ENCODE results near the gene SP100. TPM values are rescaled to one million over a fixed set of nuclear protein-coding genes. Genes with fewer than 3 reads are reported as not detected.
A peak's percentile ranks its signal among the peaks of the same experiment; 100 is the strongest.
"Not testable (repeated sequence)": the region's sequence is repeated elsewhere in the genome, so short reads cannot be mapped to it uniquely, and the experiment has no call there.

The SP100 gene
- total RNA-seq, 1 donor: 137 TPM

DNA sequence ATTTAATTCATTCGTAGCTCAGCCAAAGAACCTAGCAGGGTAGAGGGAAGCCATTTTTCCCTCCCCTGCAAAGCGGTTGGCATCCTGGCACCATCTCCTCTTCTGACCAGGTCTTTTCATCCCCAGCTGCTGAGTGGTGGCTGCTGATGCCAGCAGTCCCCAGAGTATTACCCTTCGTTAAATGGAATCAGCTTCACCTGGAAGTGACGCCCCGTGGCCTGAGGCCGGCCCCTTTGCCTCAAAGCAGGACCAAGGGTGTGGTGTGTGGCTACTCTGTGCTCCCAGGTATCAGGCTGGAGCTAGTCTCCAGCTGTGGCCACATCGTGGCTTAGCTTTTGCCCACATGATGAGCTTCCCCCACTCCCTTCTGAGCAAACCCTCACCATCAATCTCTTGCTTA lies 12.3 kb upstream of the SP100 start:
- H3K36me3 ChIP-seq (ENCODE audit: insufficient read depth, low read length): peaks cover 13% of the 10 kb centered on the region
- H2AFZ ChIP-seq (ENCODE audit: low read length): no peak overlapping the region
- H3K4me2 ChIP-seq (ENCODE audit: insufficient read depth, low read length): no peak overlapping the region
- no peaks in the 10 kb centered on the region for H4K20me1 ChIP-seq (ENCODE audit: insufficient read depth, low read length)
- H3K27me3 ChIP-seq (ENCODE audit: insufficient read depth, low read length): no peaks in the 10 kb centered on the region
- DNase-seq (ENCODE audit: insufficient read length, low spot score, missing footprints): no peak
- H3K9me3 ChIP-seq (ENCODE audit: low read depth, low read length): no peaks in the 10 kb centered on the region
- H3K27ac ChIP-seq (ENCODE audit: low read depth, low read length): no peak overlapping the region
- TF ChIP-seq, protein P1, sequence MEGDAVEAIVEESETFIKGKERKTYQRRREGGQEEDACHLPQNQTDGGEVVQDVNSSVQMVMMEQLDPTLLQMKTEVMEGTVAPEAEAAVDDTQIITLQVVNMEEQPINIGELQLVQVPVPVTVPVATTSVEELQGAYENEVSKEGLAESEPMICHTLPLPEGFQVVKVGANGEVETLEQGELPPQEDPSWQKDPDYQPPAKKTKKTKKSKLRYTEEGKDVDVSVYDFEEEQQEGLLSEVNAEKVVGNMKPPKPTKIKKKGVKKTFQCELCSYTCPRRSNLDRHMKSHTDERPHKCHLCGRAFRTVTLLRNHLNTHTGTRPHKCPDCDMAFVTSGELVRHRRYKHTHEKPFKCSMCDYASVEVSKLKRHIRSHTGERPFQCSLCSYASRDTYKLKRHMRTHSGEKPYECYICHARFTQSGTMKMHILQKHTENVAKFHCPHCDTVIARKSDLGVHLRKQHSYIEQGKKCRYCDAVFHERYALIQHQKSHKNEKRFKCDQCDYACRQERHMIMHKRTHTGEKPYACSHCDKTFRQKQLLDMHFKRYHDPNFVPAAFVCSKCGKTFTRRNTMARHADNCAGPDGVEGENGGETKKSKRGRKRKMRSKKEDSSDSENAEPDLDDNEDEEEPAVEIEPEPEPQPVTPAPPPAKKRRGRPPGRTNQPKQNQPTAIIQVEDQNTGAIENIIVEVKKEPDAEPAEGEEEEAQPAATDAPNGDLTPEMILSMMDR (IDR thresholded peaks at IDR 0.05; ENCODE audit: extremely low read depth, low read depth, low read length): no peak
- no peaks in the 10 kb centered on the region for H3K79me2 ChIP-seq (ENCODE audit: insufficient read depth, low read length)
- H3K4me3 ChIP-seq (ENCODE audit: insufficient read depth, low read length): no peak overlapping the region
- H3K4me1 ChIP-seq (ENCODE audit: insufficient read depth, low read length): peaks cover 10% of the 10 kb centered on the region

DNA sequence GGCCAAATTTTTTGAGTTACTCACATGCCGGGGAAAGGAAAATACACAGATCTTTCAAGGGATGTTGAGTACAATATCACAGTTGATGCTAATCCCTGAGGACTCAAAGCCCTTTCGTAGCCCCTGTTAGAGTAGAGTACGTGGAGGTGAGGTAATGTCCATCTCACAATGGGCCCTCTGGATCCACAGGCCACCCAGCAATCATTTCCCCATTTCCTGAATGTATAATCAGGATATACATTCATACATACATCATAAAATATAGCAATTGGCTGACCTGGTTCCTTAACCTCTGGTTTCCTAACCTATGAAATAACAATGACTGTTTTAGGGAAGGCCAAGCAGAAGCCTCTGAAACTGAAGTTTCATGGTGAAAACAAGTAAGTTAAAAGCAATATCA lies 10.2 kb upstream of the SP100 start:
- Histone ChIP-seq H3K27me3 (ENCODE audit: insufficient read depth, low read length) (no peaks in the 10 kb centered on the region), H3K27ac (ENCODE audit: low read depth, low read length) (no peak overlapping the region), H3K4me3 (ENCODE audit: insufficient read depth, low read length) (no peak overlapping the region), H3K79me2 (ENCODE audit: insufficient read depth, low read length) (no peaks in the 10 kb centered on the region), H3K4me2 (ENCODE audit: insufficient read depth, low read length) (no peak overlapping the region), H4K20me1 (ENCODE audit: insufficient read depth, low read length) (no peaks in the 10 kb centered on the region), H2AFZ (ENCODE audit: low read length) (no peak overlapping the region), H3K9me3 (ENCODE audit: low read depth, low read length) (no peaks in the 10 kb centered on the region), H3K4me1 (ENCODE audit: insufficient read depth, low read length) (peaks cover 13% of the 10 kb centered on the region), H3K36me3 (ENCODE audit: insufficient read depth, low read length) (peaks cover 13% of the 10 kb centered on the region)
- TF ChIP-seq, protein P1 (IDR thresholded peaks at IDR 0.05; ENCODE audit: extremely low read depth, low read depth, low read length): no peak
- no peak for DNase-seq (ENCODE audit: insufficient read length, low spot score, missing footprints)

DNA sequence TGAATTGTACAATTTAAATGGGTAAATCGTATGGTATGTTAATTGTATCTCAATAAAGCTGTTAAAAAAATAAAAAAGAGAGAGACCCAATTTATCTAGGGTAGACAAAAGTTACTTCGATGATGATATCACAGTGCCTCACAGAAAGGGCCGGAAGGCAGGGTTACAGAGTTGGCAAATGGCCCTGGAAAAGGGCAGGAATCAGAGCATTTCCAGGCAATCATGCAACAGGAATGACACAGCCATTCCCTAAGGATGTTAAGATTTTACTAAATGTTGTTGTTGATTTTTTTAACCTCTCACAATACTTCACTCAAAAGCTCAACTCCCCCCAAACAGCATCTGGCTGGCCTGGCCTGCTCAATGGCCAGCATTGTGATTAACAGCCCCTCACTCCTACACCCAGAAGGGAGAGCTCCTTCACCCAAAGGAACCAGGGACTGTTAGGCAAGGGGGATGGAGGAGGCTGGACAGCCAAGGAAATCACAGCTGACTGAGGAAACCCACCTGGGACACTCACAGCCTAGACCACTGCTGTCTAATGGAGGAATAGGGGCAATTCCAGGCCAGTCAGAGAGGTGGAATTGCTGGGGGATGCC lies 7.7 kb upstream of the SP100 start:
- H3K4me3 ChIP-seq (ENCODE audit: insufficient read depth, low read length): no peak overlapping the region
- peak; percentile 96 for DNase-seq (ENCODE audit: insufficient read length, low spot score, missing footprints)
- no peaks in the 10 kb centered on the region for H3K9me3 ChIP-seq (ENCODE audit: low read depth, low read length)
- TF ChIP-seq, protein P1 (IDR thresholded peaks at IDR 0.05; ENCODE audit: extremely low read depth, low read depth, low read length): no peak
- H3K4me2 ChIP-seq (ENCODE audit: insufficient read depth, low read length): peak overlapping the region; percentile 19
- H3K27ac ChIP-seq (ENCODE audit: low read depth, low read length): peak overlapping the region; percentile 58
- no peaks in the 10 kb centered on the region for H3K27me3 ChIP-seq (ENCODE audit: insufficient read depth, low read length)
- H2AFZ ChIP-seq (ENCODE audit: low read length): no peak overlapping the region
- peaks cover 20% of the 10 kb centered on the region for H3K4me1 ChIP-seq (ENCODE audit: insufficient read depth, low read length)
- peaks cover 8% of the 10 kb centered on the region for H3K36me3 ChIP-seq (ENCODE audit: insufficient read depth, low read length)
- H4K20me1 ChIP-seq (ENCODE audit: insufficient read depth, low read length): no peaks in the 10 kb centered on the region
- H3K79me2 ChIP-seq (ENCODE audit: insufficient read depth, low read length): no peaks in the 10 kb centered on the region

DNA sequence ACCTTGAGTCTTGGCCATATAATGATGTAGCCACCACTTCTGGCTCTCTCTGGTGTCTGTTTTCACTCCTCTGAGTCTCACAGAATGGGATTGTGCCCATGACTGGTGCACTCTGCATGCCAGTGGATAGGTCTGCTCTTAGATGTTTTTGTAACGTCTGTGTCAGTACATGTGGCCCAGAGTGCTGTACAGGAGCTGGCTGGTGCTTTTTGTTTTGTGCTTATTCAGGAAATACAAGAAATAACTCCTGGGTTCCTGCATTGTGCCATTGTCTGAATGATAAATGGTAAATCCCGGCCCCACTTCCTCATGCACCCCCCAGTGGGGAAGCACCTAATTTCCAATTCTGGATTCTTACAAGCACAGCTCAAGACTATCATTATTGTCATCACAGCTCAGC lies 6.7 kb upstream of the SP100 start:
- H3K4me1 ChIP-seq (ENCODE audit: insufficient read depth, low read length): peaks cover 20% of the 10 kb centered on the region
- not testable (repeated sequence) for H3K4me2 ChIP-seq (ENCODE audit: insufficient read depth, low read length); DNase-seq (ENCODE audit: insufficient read length, low spot score, missing footprints); H3K4me3 ChIP-seq (ENCODE audit: insufficient read depth, low read length); H3K79me2 ChIP-seq (ENCODE audit: insufficient read depth, low read length); H3K36me3 ChIP-seq (ENCODE audit: insufficient read depth, low read length); H2AFZ ChIP-seq (ENCODE audit: low read length); H3K27me3 ChIP-seq (ENCODE audit: insufficient read depth, low read length); H4K20me1 ChIP-seq (ENCODE audit: insufficient read depth, low read length); H3K27ac ChIP-seq (ENCODE audit: low read depth, low read length); H3K9me3 ChIP-seq (ENCODE audit: low read depth, low read length)

Data from osteoblast (primary cell).